ENCODE measurements around the gene PROM1. TPM values are rescaled to one million over a fixed set of nuclear protein-coding genes. Genes with fewer than 3 reads are reported as not detected.

Gene PROM1
- total RNA-seq, 6 donors from 2014 or later, result 1.6 to 43.6 (median 4.3) TPM

DNA sequence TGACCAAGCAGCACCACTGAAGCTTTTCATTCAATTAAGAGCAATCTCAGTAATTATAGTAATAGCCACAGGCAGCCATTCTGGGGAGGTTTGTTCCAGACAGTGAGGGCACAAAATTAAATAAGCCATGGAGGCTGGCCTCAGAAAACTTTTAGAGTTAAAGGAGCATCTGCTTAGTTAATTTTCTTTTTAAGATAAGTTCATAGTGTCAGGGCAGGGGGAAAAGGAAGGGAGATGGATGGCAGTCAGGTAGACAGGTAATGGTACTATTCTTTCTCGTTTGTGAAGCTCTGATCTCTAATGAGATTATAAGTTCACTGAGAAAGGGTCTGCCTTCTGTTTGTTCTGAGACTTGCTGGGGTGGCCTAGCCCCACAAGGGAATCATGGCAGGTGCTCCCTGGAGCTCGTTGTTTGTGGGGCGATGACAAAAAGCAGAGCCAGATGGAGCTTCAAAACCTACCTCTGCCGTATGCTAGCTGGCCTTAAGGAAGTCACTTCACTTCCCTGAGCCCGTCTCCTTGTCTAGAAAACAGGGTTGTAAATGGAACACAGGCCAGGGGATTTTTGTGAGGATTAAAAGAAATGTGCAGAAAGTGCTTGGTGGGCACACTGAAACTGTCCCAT lies 76.2 kb downstream of the PROM1 start:
- ATAC-seq (ENCODE audit: low FRiP score in 2 of 2), result no peak
- Histone ChIP-seq H3K9me3 (no peaks in the 10 kb centered on the region), H3K4me3 (no peak overlapping the region), H3K27ac (no peak overlapping the region), H3K36me3 (no peaks in the 10 kb centered on the region), H3K4me1 (no peaks in the 10 kb centered on the region), H3K27me3 (no peaks in the 10 kb centered on the region)
- TF ChIP-seq, protein P1, sequence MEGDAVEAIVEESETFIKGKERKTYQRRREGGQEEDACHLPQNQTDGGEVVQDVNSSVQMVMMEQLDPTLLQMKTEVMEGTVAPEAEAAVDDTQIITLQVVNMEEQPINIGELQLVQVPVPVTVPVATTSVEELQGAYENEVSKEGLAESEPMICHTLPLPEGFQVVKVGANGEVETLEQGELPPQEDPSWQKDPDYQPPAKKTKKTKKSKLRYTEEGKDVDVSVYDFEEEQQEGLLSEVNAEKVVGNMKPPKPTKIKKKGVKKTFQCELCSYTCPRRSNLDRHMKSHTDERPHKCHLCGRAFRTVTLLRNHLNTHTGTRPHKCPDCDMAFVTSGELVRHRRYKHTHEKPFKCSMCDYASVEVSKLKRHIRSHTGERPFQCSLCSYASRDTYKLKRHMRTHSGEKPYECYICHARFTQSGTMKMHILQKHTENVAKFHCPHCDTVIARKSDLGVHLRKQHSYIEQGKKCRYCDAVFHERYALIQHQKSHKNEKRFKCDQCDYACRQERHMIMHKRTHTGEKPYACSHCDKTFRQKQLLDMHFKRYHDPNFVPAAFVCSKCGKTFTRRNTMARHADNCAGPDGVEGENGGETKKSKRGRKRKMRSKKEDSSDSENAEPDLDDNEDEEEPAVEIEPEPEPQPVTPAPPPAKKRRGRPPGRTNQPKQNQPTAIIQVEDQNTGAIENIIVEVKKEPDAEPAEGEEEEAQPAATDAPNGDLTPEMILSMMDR (IDR thresholded peaks at IDR 0.05), result no peak
- TF ChIP-seq POLR2A (IDR thresholded peaks at IDR 0.05), result no peak
- TF ChIP-seq POLR2AphosphoS5 (IDR thresholded peaks at IDR 0.05), result no peak
- no peak for TF ChIP-seq EP300 (IDR thresholded peaks at IDR 0.05)
- DNase-seq, result no peak
- 82 to 93% methylated on average over 3 to 5 of the region's 5 CpGs for WGBS, 2 donors

DNA sequence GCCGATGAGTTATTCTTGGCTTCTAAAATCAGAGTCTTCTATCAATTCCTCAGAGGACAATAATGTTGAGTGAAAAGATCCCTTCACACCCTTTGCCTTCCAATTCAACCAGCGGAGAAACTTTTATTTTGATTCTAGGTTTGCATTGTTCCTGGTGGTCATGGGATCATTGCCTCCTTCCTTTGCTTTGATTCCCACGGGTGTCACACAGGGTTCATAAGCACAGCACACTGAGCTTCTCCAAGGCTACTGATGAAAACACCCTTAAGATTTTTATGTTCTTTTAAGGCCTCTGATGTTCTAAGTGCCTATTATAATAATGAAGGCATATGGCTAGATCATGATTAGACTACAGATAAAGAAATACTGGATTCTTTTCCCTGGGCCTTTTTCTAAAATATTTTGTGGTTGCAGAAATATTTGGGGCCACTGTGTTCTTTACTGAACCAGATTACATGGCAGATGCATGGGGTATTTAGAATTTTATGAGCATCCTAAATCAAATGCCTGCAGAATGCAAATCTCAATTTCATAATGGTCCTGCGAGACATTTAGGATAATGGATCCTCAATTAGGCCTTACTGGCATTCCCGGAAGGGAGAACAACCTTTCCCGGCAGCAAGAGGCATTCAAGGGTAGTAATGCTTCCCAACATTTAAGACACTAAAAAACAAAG lies 76.9 kb downstream of the PROM1 start:
- DNase-seq, result no peak
- H3K27ac ChIP-seq, result no peak overlapping the region
- no peaks in the 10 kb centered on the region for H3K4me1 ChIP-seq
- no peak for ATAC-seq (ENCODE audit: low FRiP score in 2 of 2)
- no peaks in the 10 kb centered on the region for H3K27me3 ChIP-seq
- no peaks in the 10 kb centered on the region for H3K9me3 ChIP-seq
- H3K36me3 ChIP-seq, result no peaks in the 10 kb centered on the region
- TF ChIP-seq POLR2A (IDR thresholded peaks at IDR 0.05) (no peak), EP300 (IDR thresholded peaks at IDR 0.05) (no peak), POLR2AphosphoS5 (IDR thresholded peaks at IDR 0.05) (no peak)
- TF ChIP-seq, protein P1 (IDR thresholded peaks at IDR 0.05), result no peak
- no peak overlapping the region for H3K4me3 ChIP-seq
- WGBS, 2 donors, result 88 to 90% methylated on average over 6 of the region's 6 CpGs

DNA sequence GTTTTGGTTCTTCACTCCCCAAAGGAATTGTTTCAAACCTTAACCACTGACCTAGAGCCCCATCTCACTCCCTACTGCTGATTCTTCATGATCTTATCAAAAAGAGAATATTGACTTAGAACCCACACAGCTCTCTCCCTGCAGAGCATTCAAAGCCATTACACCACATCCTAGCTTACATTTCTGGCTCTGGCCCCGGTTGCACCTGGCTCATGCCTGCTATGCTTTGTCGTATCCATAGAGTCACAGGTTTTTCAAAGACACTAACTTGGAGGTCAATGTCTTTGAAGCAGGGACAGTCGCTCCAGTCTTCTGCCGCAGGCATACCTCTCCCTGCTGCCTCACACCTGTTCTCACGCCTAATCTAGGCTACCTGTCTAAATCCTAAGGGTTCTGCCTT lies 78.1 kb downstream of the PROM1 start:
- WGBS, 2 donors, result 82 to 91% methylated on average over 5 of the region's 5 CpGs
- DNase-seq, result no peak
- no peaks in the 10 kb centered on the region for H3K27me3 ChIP-seq
- TF ChIP-seq EP300 (IDR thresholded peaks at IDR 0.05) (no peak), POLR2A (IDR thresholded peaks at IDR 0.05) (no peak), POLR2AphosphoS5 (IDR thresholded peaks at IDR 0.05) (no peak)
- TF ChIP-seq, protein P1 (IDR thresholded peaks at IDR 0.05), result no peak
- H3K36me3 ChIP-seq, result no peaks in the 10 kb centered on the region
- H3K4me1 ChIP-seq, result peaks cover 0 to 5% (median 0%) of the 10 kb centered on the region in 4 donors
- H3K9me3 ChIP-seq, result no peaks in the 10 kb centered on the region
- H3K4me3 ChIP-seq, result no peak overlapping the region
- H3K27ac ChIP-seq, result no peak overlapping the region
- ATAC-seq (ENCODE audit: low FRiP score in 2 of 2), result no peak

DNA sequence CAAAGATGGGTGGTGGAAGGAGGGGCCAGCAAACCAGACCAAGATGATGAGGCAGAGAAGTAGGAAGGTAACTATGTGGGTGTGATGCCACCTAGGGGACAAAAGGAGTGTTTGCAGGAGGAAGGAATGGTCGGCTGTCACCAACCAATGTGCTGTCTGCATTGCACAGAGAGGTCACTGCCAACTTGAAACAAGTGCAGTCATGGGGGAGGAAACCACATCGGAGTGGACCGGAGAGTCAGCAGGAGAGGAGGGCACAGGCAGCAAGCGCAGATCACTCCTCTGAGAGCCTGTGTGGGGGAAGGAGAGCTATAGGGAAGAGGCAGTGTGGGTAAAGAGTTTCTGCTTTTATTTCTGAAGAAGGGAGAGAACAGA lies 82.4 kb downstream of the PROM1 start:
- Histone ChIP-seq H3K4me1 (peaks cover 0 to 5% (median 0%) of the 10 kb centered on the region in 4 donors), H3K9me3 (no peaks in the 10 kb centered on the region)
- no peak for TF ChIP-seq POLR2A (IDR thresholded peaks at IDR 0.05)
- TF ChIP-seq, protein P1 (IDR thresholded peaks at IDR 0.05), result peak; percentile 72 to 82 (median 77)

More for the DNA sequence above, 82.4 kb downstream of the PROM1 start:
- Histone ChIP-seq H3K4me3 (no peak overlapping the region), H3K36me3 (no peaks in the 10 kb centered on the region), H3K27ac (no peak overlapping the region), H3K27me3 (no peaks in the 10 kb centered on the region)
- peak; percentile 88 to 96 for ATAC-seq (ENCODE audit: low FRiP score in 2 of 2)
- peak in 1 of 2 donors; percentile 68 for DNase-seq
- 0% methylated on average over 4 of the region's 4 CpGs for WGBS, 2 donors
